ENCODE measurements around the gene NQO2. TPM values are rescaled to one million over a fixed set of nuclear protein-coding genes. Genes with fewer than 3 reads are reported as not detected.
"Not testable (repeated sequence)": the region's sequence is repeated elsewhere in the genome, so short reads cannot be mapped to it uniquely, and the experiment has no call there.

NQO2 gene
- polyA plus RNA-seq, 3 donors, result 20.1 to 99.5 (median 73.4) TPM

- WGBS, 3 donors, result 94 to 96% (median 95%) methylated on average over 9 of the region's 9 CpGs
These were observed 5.4 kb downstream of the NQO2 start for GRCh38 chr6:3005077-3005476.

GRCh38 chr6:3005874-3006273, 6.2 kb downstream of the NQO2 start:
- no peak overlapping the region for H3K27ac ChIP-seq (ENCODE audit: low read depth, low read length)
- 93 to 96% (median 95%) methylated on average over 9 of the region's 9 CpGs for WGBS, 3 donors

More at GRCh38 chr6:3005077-3005476, 5.4 kb downstream of the NQO2 start:
- no peak overlapping the region for H3K27ac ChIP-seq (ENCODE audit: low read depth, low read length)

- WGBS, 3 donors, result 82 to 89% (median 83%) methylated on average over 5 of the region's 5 CpGs
- no peak overlapping the region for H3K27ac ChIP-seq (ENCODE audit: low read depth, low read length)
These were observed 6.8 kb downstream of the NQO2 start for GRCh38 chr6:3006476-3006875.

GRCh38 chr6:3007571-3007970, 7.9 kb downstream of the NQO2 start:
- 87 to 91% (median 91%) methylated on average over 3 of the region's 3 CpGs for WGBS, 3 donors
- H3K27ac ChIP-seq (ENCODE audit: low read depth, low read length), result no peak overlapping the region

GRCh38 chr6:3008712-3009265, 9.1 kb downstream of the NQO2 start:
- WGBS, 3 donors, result 97 to 99% (median 98%) methylated on average over 17 of the region's 17 CpGs

GRCh38 chr6:3009930-3010329, 10.2 kb downstream of the NQO2 start:
- WGBS, 3 donors, result 90 to 97% (median 94%) methylated on average over 3 of the region's 3 CpGs

More at GRCh38 chr6:3008712-3009265, 9.1 kb downstream of the NQO2 start:
- H3K27ac ChIP-seq (ENCODE audit: low read depth, low read length), result not testable (repeated sequence)

GRCh38 chr6:3011158-3011557, 11.5 kb downstream of the NQO2 start:
- H3K27ac ChIP-seq (ENCODE audit: low read depth, low read length), result no peak overlapping the region

More at GRCh38 chr6:3009930-3010329, 10.2 kb downstream of the NQO2 start:
- H3K27ac ChIP-seq (ENCODE audit: low read depth, low read length), result no peak overlapping the region

- H3K27ac ChIP-seq (ENCODE audit: low read depth, low read length), result no peak overlapping the region
These were observed 11.9 kb downstream of the NQO2 start for GRCh38 chr6:3011592-3011991.

- H3K27ac ChIP-seq (ENCODE audit: low read depth, low read length), result no peak overlapping the region
- WGBS, 3 donors, result 51 to 92% (median 55%) methylated on average over 2 of the region's 2 CpGs
These were observed 13.8 kb downstream of the NQO2 start for GRCh38 chr6:3013486-3013885.

GRCh38 chr6:3013901-3014674, 14.4 kb downstream of the NQO2 start:
- no peak overlapping the region for H3K27ac ChIP-seq (ENCODE audit: low read depth, low read length)
- 90 to 92% (median 91%) methylated on average over 18 of the region's 18 CpGs for WGBS, 3 donors

GRCh38 chr6:3014675-3015066, 15.0 kb downstream of the NQO2 start:
- H3K27ac ChIP-seq (ENCODE audit: low read depth, low read length), result no peak overlapping the region
- 90 to 95% (median 95%) methylated on average over 4 of the region's 4 CpGs for WGBS, 3 donors

GRCh38 chr6:3015144-3015543, 15.4 kb downstream of the NQO2 start:
- 88 to 95% (median 95%) methylated on average over 10 of the region's 10 CpGs for WGBS, 3 donors
- H3K27ac ChIP-seq (ENCODE audit: low read depth, low read length), result no peak overlapping the region

GRCh38 chr6:3016473-3017280, 17.0 kb downstream of the NQO2 start:
- WGBS, 3 donors, result 95 to 96% (median 96%) methylated on average over 17 of the region's 17 CpGs
- no peak overlapping the region for H3K27ac ChIP-seq (ENCODE audit: low read depth, low read length)

- H3K27ac ChIP-seq (ENCODE audit: low read depth, low read length), result no peak overlapping the region
- WGBS, 3 donors, result 88 to 94% (median 91%) methylated on average over 9 of the region's 9 CpGs
These were observed 17.6 kb downstream of the NQO2 start for GRCh38 chr6:3017304-3017703.

- no peak overlapping the region for H3K27ac ChIP-seq (ENCODE audit: low read depth, low read length)
- WGBS, 3 donors, result 48 to 93% (median 57%) methylated on average over 1 of the region's 1 CpG
These were observed 19.4 kb downstream of the NQO2 start for GRCh38 chr6:3019065-3019464.

- H3K27ac ChIP-seq (ENCODE audit: low read depth, low read length), result no peak overlapping the region
- WGBS, 3 donors, result 86 to 95% (median 89%) methylated on average over 6 of the region's 6 CpGs
These were observed 20.1 kb downstream of the NQO2 start for GRCh38 chr6:3019749-3020320.

- 90 to 100% (median 96%) methylated on average over 2 of the region's 2 CpGs for WGBS, 3 donors
- not testable (repeated sequence) for H3K27ac ChIP-seq (ENCODE audit: low read depth, low read length)
These were observed 21.4 kb downstream of the NQO2 start for GRCh38 chr6:3020976-3021598.

GRCh38 chr6:3022765-3023662, 23.3 kb downstream of the NQO2 start:
- 13 to 86% (median 27%) methylated on average over 26 of the region's 26 CpGs for WGBS, 3 donors
- peak overlapping the region; percentile 87 for H3K27ac ChIP-seq (ENCODE audit: low read depth, low read length)

Data from adipose tissue (tissue), 3 donors.